Stimulated activated CD4-positive, alpha-beta T cell treated with anti-CD3 and anti-CD28 coated beads, Interleukin-1b, Interleukin-23, amount 100 ng/mL, for 4 hours (primary cell): Measurements from ENCODE around the gene LAPTM5.
A peak's percentile ranks its signal among the peaks of the same experiment; 100 is the strongest.

ENCODE experiments used
- DNase-seq, 2 donors: peaks; one replicate each; pipeline ENCODE4 v3.0.0-alpha.2; 2020; ENCODE audit warnings: low read depth in 2 of 2

The LAPTM5 gene

DNA sequence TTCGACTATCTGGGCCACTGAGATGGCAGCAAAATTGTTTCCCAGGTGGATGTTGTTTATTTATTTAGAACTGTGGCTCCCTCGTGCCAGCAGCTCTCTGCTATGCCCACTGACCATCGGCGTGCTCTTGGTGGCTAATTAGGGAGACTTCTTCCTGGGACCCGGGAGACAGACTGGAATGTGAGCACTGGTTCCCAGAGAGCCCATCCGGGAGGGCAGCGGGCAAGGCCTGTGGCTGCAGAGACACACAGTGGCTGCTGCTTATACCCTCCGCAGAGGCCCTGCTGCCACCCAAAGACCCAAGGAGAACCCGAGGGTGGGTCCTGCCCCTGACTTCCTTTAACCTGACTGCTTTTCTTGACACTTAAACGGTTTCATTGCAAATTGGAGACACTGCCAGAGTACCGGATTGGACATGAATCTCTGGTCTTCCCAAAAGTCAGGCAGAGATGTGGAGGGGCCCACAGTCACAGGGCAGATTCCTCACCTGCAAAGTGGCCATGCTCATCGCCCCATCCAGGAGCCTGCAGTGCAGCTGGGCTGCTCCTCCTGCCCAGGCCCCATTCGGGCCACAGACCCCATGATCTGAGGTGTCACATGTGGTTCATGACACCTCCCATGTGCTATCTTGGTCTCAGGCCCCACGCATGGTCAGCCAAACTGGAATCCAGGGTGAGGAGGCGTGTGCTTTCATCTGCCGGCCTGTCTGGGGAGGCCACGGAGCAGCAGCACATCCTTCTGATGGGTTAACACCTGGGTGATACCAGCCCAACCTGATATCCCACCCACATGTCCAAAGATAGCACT lies 28.5 kb downstream of the LAPTM5 start:
- no peak for DNase-seq

DNA sequence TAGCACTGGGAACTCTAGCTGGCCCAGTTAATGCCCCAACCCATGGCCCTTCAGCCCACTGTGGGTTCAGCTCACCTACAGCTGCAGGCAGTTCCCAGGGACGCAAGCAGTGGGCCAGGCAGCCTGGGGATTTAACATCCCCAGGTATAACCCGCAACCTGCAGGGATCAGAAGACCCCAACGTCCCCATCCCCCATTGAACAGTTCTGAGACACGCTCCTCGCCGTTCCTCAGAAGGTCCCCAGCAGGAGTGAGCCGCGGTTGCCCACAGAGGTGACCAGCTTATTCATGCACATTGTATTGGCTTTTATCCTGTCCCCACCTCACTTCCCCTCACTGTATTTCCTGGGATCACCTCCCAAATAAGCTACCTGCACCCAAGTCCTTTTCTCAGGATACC lies 29.2 kb downstream of the LAPTM5 start:
- DNase-seq: no peak

DNA sequence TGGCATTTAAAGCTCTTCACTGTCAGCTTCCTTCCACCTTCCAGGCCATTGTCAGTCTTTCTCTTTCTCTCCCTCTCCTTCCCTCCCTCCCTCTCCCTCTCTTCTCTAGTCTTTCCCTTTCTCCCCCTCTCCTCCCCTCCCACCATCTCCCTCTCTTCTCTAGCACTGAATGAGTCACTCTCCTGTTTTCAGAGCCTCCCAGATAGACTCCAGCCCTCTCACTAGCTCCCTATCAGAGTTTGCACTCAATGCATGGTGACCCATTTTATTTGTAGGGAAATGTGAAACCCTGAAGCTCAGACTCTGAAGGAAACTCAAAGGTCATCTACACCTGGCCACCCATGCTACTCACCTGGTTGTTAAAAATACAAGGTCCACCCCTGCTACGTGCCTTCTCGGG lies 29.8 kb downstream of the LAPTM5 start:
- DNase-seq: no peak

DNA sequence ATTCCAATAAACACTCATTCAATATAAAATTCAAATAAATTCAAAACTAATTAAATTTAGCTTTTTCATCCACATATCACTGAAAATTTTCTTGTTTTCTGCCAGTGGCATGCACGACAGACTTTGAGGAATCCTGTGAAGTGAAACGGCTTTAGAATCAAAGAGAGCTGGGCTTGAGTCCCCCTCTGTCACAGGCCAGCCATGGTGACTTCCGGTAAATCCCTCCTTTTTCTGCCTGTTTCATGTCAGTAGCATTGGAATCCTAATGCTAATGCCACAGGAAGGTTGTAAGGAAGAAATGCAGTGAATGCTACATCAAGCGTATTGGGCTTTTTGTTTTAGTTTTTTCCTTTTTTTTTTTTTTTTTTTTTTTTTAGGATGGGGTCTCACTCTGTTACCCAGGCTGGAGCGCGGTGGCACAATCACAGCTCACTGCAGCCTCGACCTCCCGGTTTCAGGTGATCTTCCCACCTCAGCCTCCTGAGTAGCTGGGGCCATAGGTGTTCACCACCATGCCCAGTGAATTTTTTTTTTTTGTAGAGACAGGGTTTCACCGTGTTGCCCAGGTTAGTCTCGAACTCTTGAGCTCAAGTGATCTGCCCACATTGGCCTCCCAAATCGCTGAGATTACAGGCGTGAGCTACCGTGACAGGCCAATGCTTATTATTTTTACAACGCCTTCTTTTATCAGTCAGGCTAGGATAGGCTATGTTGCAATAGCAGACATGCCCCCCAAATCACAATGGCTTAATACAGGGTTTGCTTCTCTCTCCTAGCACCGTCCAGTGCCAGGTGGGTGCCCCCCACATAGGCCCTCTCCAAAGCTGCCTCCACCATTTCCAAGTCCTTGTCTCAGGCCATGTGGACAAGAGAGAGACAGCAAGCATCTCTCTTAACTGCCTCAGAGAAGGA lies 30.5 kb downstream of the LAPTM5 start:
- no peak for DNase-seq

DNA sequence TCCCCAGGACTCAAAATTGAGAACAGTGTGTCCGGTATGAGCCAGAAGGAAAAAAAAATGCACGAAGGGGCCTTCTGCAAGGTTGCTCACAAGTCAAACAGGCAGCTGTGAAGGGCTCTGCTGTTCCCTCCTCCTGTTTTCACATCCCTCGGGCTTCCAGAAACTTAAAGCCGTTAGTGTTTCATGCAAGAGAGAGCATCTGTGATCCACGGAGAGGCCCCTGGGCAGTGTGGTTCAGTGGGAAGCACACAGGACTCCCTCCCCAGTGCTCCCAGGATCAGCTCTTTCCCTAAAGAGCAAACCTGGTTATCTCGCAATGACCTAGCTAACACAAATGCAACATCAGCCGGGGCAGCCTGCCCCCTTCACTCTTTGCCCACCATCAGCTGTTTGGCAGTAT lies 31.3 kb downstream of the LAPTM5 start:
- DNase-seq: no peak

DNA sequence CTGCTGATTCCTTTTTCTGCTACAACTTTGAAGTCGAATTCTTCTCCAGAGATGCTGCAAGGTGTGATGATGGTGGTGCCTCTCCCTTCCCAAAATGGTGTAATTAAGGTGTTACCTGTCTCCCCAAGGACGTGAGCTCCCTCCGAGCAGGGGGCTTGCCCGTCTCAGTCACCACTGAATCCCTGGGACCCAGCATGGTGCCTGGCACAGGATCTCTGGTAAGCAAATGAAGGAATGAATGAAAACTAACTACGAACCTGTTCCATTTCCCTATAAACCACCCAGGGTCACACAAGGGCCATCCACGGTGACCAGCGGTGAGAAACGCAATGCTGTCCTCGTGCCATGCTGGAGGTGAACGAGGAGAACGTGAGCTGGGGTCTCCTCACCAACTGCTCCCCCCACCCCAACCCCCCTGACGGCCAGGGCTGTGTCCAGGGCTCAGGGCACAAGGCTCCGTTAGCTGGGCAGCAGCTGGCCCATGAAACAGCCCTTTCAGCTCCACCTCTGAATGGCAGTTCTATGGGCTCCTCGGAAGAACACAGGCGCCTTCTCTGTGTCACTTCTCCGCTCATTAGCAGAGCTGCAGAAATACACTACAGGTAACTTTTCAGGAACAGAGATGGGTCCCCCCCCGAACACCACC lies 32.0 kb downstream of the LAPTM5 start:
- DNase-seq: no peak

DNA sequence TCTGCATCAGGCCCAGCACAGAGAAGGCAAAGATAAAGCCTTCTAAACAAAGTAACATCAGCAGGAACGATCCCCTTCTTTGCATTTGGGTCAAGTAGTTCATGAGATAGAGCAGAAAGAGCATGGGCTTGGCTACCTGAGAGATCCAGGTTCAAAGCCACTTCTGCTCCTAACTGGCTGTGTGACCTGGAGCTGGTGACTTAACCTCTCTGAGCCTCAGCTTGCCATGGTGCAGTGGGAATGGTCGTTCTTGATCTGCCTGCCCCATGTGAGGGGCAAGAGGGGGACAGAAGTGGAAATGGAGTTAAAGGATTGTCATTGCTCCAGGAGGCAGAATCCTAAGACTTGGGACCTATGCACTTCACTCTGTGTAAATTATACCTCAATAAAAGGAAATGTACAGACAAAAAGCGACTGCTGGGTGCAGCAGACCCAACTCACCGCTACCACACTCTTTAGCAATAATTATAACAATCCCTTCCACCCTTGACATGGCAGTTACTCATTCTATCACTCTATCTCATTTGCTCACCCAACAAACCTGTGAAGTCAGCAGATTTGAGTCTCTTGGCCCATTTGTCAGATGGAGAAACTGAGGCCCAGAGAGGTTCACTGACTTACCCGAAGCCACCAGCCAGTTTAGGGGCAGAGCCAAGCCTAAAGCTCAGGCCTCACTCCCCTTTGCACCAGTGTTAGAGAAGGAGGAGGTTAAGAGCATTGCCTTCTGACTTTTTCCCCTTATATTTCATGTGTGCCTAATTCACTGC lies 32.7 kb downstream of the LAPTM5 start:
- DNase-seq: no peak

DNA sequence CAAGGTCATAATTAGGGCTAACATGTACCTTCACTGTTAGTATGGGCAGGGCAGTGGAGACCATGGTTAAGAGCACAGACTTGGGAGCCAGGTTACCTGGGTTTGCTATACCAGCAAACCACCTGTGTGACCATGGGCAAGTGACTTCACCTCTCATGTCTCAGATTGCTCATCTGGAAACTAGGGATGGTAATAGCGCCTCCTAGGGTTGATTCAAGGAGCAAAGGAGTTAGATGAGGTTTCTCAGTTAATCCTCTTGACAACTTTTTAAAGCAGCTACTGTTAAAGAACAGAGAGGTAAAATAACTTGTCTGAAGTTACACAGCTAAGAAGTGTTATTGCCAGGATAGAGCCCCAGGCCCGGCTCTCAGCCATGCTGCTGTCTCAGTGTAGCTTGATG lies 33.4 kb downstream of the LAPTM5 start:
- no peak for DNase-seq

DNA sequence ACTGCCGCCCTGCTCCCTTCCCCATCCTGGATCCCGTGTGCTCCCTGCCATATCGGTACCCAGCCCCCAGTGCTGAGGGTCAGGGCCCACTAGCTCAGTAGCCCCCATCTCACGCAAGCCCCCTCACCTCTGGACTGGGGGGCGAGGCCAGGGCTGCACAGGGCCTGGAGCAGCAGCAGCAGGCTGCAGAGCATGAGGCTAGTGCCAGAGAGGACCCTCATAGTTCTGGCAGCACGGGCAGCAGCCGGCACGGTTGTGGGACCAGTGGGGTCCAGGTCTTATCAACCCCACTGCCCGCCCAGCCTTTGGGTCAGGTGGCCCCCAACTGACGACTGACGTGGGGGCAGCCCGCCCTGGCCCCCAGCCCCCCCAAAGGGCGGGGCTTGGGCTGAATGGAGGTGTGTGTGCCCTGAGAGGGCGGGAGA lies 34.2 kb downstream of the LAPTM5 start, which contains the start of gene MATN1:
Gene MATN1, minus strand, starts transcription at position 255 of the 425 bp plus-strand sequence. Its CDS starts 34 bp downstream, at position 221.
- no peak for DNase-seq

DNA sequence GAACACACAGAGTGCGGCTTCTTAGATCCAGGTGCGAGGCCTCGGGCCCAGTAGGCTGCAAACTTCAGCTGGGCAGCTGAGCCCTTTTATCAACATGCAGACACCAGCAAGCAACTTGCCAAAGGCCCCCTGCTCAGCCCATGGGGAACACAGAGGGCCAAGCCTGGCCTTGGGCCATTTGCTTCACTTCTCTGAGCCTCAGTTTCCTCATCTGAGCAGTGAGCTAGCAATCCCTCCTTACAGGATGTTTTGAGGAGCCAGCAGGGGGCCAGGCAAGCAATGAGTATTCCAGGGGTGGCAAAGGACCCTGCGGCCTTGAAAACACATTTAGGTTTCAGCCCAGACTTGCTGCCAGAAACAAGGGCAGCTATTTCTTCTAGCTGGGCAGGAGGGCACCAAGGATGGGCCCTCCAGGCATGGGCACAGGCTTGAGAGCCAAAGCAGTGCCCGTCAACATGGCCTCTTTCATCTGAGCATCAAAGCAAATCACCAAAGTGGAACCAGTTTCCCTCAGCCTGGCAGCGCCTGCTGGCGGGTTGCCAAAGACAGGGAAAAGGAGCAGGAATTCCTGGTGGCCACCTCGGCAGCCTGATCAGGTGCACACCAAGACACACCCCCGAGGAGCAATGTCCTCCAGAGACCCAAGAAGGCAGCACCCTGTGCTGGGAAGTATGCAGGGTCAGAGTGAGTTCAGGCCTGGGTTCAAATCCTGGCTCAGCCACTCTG lies 35.6 kb downstream of the LAPTM5 start:
- no peak for DNase-seq

DNA sequence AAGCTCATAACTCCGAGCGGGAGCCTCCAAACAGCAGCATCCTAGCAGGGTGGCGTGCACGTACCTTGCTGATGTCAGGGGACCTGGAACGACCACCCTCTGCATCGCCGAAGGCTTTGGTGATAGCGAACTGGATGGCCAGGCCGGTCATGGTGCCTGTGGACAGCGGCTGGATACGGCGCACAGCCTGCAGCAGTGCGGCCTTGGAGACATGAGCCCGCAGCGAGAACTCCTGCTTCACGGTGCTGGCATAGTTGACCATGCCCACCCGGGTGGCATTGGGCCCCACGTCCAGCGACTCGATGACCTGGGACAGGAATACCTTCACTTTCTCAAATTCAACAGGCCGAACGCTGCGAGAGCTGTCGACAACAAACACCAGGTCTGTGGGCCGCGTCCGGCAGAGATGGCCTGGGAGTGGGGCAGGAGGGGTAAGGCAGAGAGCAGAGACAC lies 36.2 kb downstream of the LAPTM5 start:
- no peak for DNase-seq

DNA sequence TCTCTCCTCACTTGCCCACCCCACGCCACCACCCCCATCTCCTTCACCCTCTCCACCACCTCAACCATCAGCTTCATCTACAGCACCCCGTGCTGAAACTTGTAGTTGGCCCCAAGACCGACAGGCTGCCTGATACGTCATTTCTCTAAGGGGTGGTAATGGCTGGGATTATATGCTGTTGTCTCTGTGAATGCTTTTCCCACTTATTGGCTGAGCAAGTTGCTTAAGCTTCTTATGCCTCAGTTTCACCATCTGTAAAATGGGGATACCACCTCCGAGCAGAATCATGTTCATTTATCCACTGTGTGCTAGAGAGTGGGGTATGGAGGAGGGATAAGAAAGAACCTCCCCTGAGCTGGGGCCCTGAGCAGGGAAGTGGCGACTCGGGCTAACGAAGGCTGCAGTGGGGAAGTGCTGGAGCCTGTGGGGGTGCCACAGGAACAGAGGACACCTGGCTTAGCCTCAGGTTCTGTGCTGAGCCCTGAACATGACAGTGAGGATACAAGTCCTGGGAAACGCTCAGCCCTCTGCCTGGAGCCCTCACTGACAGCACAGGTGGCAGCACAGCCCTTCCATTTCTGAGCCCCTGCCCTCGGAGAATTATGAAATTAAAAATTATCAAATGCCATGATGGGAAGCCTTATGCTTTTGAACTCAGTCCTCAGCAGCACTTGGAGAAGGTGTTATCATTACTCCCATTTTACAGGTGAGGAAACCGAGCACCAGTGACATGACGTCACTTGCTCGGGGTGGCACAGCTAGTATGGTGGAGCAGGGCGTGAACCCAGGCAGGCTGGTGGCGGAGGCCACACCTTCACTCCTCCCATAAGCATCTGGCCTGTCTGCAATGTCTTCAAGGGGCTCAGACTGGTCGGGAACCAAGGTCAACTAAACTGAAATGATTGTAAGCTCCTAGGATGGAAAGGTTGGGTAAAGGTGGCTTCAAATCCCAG lies 37.0 kb downstream of the LAPTM5 start:
- no peak for DNase-seq

DNA sequence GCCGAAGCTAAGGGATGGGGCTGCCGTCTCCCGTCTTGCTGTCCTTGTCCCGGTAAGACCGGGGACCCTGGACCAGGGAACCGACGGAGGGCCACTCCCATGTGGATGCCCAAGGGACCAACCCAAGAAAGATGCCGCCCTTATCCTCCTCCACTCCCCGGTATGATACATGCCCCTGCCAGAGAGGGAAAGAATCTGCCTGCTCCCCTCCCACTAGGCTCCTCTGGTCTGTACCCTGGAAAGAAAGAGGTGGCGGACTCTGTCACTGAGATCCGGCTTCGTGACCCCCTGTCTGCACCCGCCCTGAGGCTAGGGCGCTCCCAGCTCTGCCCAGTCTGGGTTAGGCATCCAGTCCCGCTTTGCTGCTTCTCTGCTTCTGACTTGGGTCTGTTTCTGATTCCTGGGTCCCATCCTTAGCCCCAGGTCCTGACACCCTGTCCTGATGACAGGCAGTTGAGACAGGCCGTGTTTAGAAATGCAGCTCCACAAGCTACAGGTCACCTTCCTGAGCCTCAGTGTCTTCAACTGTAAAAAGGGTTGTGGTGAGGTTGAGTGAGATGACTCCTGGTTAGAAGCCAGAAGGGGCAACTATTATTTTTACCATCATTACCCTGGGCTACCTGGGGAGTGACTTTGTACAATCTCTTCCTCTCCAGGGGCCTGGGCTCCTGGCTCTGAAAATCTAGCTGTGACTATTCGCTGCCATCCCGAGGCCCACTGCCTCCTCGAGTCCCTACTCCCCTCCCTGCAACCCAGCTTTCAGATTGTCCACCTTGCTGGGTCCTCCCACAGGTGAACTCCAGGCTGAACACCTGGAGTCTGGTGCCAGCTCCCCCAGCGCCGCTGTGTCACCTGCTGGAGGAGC lies 37.9 kb downstream of the LAPTM5 start:
- no peak for DNase-seq

DNA sequence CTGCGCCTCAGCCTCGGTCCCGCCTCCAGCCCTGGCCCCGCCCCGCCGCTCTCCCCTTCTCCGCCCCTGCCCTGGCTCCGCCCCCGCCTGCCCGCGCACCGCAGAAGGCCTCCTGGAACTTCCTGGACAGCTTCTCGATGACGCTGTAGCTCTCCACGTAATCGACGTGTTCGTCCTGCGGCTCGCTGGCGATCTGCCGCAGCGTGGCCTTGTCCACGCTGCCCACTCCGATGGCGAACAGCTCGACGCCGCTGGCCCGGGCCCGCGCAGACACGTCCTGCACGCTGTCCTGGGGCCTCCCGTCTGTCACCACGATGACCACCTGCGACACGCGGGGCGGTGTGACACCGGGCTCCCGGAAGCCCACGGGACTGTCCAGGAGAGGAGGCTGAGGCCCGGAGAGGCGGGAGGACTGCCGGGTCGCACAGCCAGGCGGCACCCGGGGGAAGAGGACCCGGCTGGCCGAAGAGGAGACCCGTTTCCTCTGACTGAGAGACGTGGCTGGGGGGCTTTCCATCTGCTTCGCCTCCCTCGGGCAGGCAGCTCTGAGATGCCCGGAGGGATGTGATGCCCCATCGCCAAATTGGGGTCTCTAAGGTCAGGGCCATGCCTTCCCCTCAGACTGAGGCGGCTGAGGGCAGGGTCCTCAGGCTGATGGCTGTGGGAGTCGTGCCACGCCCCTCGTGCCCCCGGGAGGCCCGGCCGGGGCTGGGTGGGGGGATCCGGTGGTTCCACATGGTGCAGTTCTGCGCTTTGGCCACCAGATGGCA lies 38.8 kb downstream of the LAPTM5 start:
- peak; percentile 80 to 87 for DNase-seq

DNA sequence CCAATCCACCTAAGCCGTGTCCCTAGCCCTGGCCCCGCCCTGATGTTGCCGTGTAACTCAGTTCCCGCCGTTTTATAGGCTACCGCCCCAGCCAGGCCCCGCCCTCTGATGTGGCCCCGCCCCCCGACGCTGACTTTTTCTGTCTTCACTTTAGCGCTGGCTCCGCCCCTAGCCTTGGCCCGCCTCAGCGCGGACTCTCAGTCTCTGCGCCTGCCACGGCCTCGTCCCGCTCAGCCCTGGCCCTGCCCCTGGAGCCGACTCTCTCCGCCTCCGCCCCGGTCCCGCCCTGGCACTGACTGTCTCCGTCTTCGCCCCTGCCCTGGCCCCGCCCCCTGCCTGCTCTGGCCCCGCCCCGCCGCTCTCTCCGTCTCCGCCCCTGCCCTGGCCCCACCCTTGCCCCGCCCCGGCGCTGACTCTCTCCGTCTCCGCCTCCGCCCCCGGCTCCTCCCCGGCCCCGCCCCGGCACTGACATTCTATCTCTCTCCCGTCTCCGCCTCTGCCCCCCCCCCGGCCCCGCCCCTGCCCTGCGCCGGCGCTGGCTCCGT lies 39.4 kb downstream of the LAPTM5 start:
- peak; percentile 100 for DNase-seq

DNA sequence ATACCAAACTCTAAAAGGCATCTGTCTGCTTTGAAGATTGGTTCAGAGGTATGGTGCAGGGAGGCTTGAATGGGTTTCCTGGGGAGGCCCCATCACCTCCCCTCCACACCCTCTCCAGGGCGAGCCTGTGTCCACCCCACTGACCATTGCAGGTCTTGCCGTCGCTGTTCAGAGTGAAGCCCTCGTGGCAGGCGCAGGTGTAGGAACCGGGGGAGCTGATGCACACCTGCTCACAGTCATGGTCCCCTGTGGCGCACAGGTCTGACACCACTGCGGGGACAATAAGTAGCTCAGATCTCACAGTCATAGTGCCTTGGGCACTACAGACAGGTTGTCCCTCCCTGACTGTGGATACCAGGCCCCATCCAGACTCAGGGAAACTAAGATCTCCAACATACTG lies 40.9 kb downstream of the LAPTM5 start:
- no peak for DNase-seq

DNA sequence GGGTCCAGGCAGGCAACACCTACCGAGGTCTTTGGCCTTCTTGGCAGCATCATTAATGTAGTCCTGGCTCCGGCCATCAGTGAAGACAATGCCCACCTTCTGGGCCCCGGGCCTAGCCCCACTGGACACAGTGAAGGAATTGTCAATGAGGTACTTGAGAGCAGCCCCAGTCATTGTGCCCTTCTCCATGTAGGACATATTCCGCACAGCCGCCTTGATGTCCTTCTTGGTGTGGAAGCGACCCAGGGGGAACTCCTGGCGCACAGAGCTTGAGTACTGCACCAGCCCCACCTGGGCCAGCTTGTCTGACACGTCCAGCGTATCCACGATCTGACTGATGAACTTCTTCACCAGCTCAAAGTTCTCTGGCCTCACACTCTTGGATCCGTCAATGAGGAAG lies 41.7 kb downstream of the LAPTM5 start:
- no peak for DNase-seq
